Esophagus muscularis mucosa (tissue), 4 donors: ENCODE measurements around the gene CYSLTR2.

Experiments
- EP300 ChIP-seq: sonication (generic); formaldehyde crosslinking; IDR thresholded peaks from one replicate; pipeline ENCODE4 v1.6.1; 2017; ENCODE audit warnings: antibody characterized with exemption
- POLR2A ChIP-seq: fragments of 450-650 bp; IDR thresholded peaks from one replicate; pipeline ENCODE4 v1.6.1; 2017; ENCODE audit warnings: antibody characterized with exemption, moderate library complexity, mild to moderate bottlenecking, low read depth
- POLR2AphosphoS5 ChIP-seq, 2 donors: sonication (generic); formaldehyde crosslinking; IDR thresholded peaks; one replicate each; pipeline ENCODE4 v1.6.1; 2017; ENCODE audit warnings: antibody characterized with exemption in 2 of 2
- TF ChIP-seq, protein P1 (sequence below), 3 experiments: fragments of 200-600 bp in 2 of 3; fragments of 450-650 bp in 1 of 3; sonication (generic) in 2 of 3; IDR thresholded peaks; one replicate each; pipeline ENCODE4 v1.5.1; 2017 to 2019; ENCODE audit warnings: antibody characterized with exemption in 3 of 3, mild to moderate bottlenecking in 2 of 3, moderate library complexity in 1 of 3

DNA sequence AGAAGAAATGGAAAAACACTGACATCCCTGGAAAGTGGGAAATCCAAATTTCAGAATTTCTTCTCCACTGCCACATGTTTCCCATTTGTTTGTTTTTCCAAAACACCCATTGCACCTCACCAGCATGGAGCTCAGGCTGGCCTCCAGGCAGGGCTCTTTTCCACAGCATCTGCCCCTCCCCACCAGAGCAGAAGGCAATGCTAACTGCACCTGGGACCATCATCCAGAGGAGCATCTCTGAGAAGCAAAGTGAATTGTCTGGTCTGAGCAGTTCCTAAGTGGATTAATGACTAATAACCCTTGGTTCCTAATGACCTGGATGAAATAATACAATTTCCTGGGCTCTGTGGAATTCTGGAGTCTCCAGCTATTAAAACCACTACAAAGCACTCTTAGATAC is 8.8 kb upstream of the CYSLTR2 start:
- TF ChIP-seq POLR2A (no peak), POLR2AphosphoS5 (IDR thresholded peaks at IDR 0.05) (no peak), EP300 (no peak)
- TF ChIP-seq, protein P1, sequence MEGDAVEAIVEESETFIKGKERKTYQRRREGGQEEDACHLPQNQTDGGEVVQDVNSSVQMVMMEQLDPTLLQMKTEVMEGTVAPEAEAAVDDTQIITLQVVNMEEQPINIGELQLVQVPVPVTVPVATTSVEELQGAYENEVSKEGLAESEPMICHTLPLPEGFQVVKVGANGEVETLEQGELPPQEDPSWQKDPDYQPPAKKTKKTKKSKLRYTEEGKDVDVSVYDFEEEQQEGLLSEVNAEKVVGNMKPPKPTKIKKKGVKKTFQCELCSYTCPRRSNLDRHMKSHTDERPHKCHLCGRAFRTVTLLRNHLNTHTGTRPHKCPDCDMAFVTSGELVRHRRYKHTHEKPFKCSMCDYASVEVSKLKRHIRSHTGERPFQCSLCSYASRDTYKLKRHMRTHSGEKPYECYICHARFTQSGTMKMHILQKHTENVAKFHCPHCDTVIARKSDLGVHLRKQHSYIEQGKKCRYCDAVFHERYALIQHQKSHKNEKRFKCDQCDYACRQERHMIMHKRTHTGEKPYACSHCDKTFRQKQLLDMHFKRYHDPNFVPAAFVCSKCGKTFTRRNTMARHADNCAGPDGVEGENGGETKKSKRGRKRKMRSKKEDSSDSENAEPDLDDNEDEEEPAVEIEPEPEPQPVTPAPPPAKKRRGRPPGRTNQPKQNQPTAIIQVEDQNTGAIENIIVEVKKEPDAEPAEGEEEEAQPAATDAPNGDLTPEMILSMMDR (IDR thresholded peaks at IDR 0.05), result no peak
